ENCODE results near the gene NCOA6.

- TF ChIP-seq YY1 (IDR thresholded peaks at IDR 0.05; ENCODE audit: insufficient read depth, insufficient read length) (no peak), ZNF274 (IDR thresholded peaks at IDR 0.05; ENCODE audit: low read depth, low read length) (no peak), SUZ12 (IDR thresholded peaks at IDR 0.05; ENCODE audit: extremely low read depth, insufficient read depth, insufficient read length) (no peak)
Observed at GRCh38 chr20:34703424-34704176, 121.9 kb downstream of the NCOA6 start.
